GM19023 (cell line): ENCODE data around the gene SMIM11.
"Not testable (repeated sequence)": the region's sequence is repeated elsewhere in the genome, so short reads cannot be mapped to it uniquely, and the experiment has no call there.

Experiments
- ATAC-seq: cut with Tn5 transposase; IDR thresholded peaks from one replicate; pipeline ENCODE4 v1.9.1; 2021; ENCODE audit warnings: mild to moderate bottlenecking, moderate library complexity; ENCODE audit not compliant: unreplicated experiment

Gene SMIM11

GRCh38 chr21:34354836-34355235, 20.5 kb upstream of the SMIM11 start:
- no peak for ATAC-seq

- ATAC-seq: no peak
Measured at GRCh38 chr21:34355570-34355969, 19.7 kb upstream of the SMIM11 start.

GRCh38 chr21:34357889-34358288, 17.4 kb upstream of the SMIM11 start:
- no peak for ATAC-seq

GRCh38 chr21:34358866-34359265, 16.4 kb upstream of the SMIM11 start:
- no peak for ATAC-seq

GRCh38 chr21:34360488-34361241, 14.6 kb upstream of the SMIM11 start:
- no peak for ATAC-seq

- no peak for ATAC-seq
Measured at GRCh38 chr21:34362136-34362444, 13.2 kb upstream of the SMIM11 start.

- ATAC-seq: no peak
Measured at GRCh38 chr21:34362670-34363069, 12.6 kb upstream of the SMIM11 start.

- ATAC-seq: no peak
Measured at GRCh38 chr21:34363733-34364132, 11.6 kb upstream of the SMIM11 start, which contains the start of gene KCNE2. Gene KCNE2 (plus strand): TSS chr21:34364006. CDS start chr21:34370479, 6,473 bp downstream.

- no peak for ATAC-seq
Measured at GRCh38 chr21:34364921-34365320, 10.4 kb upstream of the SMIM11 start.

- ATAC-seq: no peak
Measured at GRCh38 chr21:34365809-34366208, 9.5 kb upstream of the SMIM11 start.

- no peak for ATAC-seq
Measured at GRCh38 chr21:34367320-34367935, 7.9 kb upstream of the SMIM11 start.

GRCh38 chr21:34369741-34370140, 5.6 kb upstream of the SMIM11 start:
- ATAC-seq: no peak

- no peak for ATAC-seq
Measured at GRCh38 chr21:34372321-34372720, 3.0 kb upstream of the SMIM11 start.

- ATAC-seq: not testable (repeated sequence)
Measured at GRCh38 chr21:34374462-34374861, 845 bp upstream of the SMIM11 start.

- ATAC-seq: peak; percentile 69
Measured at GRCh38 chr21:34375619-34375972, 289 bp downstream of the SMIM11 start.

- not testable (repeated sequence) for ATAC-seq
Measured at GRCh38 chr21:34383138-34383537, 7.8 kb downstream of the SMIM11 start.

- peak; percentile 95 for ATAC-seq
Measured at GRCh38 chr21:34383724-34384415, 8.6 kb downstream of the SMIM11 start.

- ATAC-seq: not testable (repeated sequence)
Measured at GRCh38 chr21:34400522-34400921, 25.2 kb downstream of the SMIM11 start.

GRCh38 chr21:34404742-34405141, 29.4 kb downstream of the SMIM11 start:
- ATAC-seq: not testable (repeated sequence)

GRCh38 chr21:34405686-34406085, 30.4 kb downstream of the SMIM11 start:
- not testable (repeated sequence) for ATAC-seq

GRCh38 chr21:34406102-34406501, 30.8 kb downstream of the SMIM11 start:
- ATAC-seq: not testable (repeated sequence)

GRCh38 chr21:34406676-34407075, 31.4 kb downstream of the SMIM11 start:
- not testable (repeated sequence) for ATAC-seq
